ENCODE measurements around the gene PSPH. TPM values are rescaled to one million over a fixed set of nuclear protein-coding genes. Genes with fewer than 3 reads are reported as not detected.
"Not testable (repeated sequence)": the region's sequence is repeated elsewhere in the genome, so short reads cannot be mapped to it uniquely, and the experiment has no call there.

The PSPH gene
- total RNA-seq, 2 donors from 2014 or later: 8.3 to 25.4 TPM

DNA sequence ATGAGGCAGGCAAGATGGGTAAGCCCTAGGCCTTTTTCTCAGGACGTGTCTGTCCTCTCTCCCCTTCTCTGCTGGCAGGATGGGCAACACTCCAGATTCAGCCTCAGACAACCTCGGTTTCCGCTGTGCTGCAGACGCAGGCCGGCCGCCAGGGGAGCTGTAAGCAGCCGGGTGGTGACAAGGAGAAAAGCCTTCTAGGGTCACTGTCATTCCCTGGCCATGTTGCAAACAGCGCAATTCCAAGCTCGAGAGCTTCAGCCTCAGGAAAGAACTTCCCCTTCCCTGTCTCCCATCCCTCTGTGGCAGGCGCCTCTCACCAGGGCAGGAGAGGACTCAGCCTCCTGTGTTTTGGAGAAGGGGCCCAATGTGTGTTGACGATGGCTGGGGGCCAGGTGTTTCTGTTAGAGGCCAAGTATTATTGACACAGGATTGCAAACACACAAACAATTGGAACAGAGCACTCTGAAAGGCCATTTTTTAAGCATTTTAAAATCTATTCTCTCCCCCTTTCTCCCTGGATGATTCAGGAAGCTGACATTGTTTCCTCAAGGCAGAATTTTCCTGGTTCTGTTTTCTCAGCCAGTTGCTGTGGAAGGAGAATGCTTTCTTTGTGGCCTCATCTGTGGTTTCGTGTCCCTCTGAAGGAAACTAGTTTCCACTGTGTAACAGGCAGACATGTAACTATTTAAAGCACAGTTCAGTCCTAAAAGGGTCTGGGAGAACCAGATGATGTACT, 28.4 kb upstream of the PSPH start:
- ATAC-seq (replicated peaks): no peak
- peaks cover 53% of the 10 kb centered on the region for H3K36me3 Mint-ChIP-seq (ENCODE audit: low read depth)

DNA sequence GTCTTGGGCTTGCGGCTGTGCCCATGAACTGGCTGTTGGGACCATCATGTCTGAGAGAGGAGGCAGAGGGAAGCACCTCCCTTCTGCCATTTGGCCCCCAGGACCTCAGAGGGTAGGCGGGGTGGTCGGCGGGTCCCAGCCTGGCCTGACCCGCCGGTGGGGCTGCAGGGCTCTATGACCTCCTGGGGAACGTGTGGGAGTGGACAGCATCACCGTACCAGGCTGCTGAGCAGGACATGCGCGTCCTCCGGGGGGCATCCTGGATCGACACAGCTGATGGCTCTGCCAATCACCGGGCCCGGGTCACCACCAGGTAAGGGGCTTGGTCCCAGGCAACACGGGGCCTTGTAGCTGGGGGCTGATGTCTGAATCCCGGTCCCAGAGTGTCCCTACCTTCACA, 27.0 kb upstream of the PSPH start:
- Mint-ChIP-seq H3K4me1 (peaks cover 5% of the 10 kb centered on the region), H3K27ac (no peak overlapping the region), H3K27me3 (no peaks in the 10 kb centered on the region), H3K4me3 (no peak overlapping the region), H3K36me3 (ENCODE audit: low read depth) (peaks cover 59% of the 10 kb centered on the region), H3K9me3 (no peaks in the 10 kb centered on the region)
- no peak for ATAC-seq (replicated peaks)

More for the DNA sequence above, 28.4 kb upstream of the PSPH start:
- Mint-ChIP-seq H3K4me1 (no peaks in the 10 kb centered on the region), H3K27me3 (no peaks in the 10 kb centered on the region), H3K27ac (peak overlapping the region; percentile 42), H3K4me3 (no peak overlapping the region), H3K9me3 (no peaks in the 10 kb centered on the region)

DNA sequence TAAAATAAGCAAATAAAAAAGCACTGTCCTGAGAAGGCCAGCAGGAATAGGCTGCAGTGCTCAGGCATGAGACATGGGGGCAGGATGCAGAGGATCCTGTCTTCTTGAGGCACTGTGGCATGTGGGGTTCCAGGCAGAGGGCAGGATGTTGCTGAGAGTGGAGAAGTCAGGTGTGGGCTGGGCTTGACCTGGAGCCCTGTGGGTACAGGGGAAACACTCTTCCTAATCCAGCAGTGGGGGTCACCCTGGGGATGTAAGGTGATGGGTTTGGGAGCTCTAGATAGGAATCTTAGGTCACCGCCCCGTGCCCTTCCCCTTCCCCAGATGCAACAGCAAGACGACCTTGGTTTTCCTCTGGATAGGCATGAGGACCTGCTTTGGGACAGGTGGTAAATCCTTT, 26.4 kb upstream of the PSPH start:
- Mint-ChIP-seq H3K4me3 (no peak overlapping the region), H3K9me3 (no peaks in the 10 kb centered on the region), H3K27ac (no peak overlapping the region), H3K4me1 (peaks cover 5% of the 10 kb centered on the region), H3K36me3 (ENCODE audit: low read depth) (peaks cover 64% of the 10 kb centered on the region), H3K27me3 (no peaks in the 10 kb centered on the region)
- no peak for ATAC-seq (replicated peaks)

DNA sequence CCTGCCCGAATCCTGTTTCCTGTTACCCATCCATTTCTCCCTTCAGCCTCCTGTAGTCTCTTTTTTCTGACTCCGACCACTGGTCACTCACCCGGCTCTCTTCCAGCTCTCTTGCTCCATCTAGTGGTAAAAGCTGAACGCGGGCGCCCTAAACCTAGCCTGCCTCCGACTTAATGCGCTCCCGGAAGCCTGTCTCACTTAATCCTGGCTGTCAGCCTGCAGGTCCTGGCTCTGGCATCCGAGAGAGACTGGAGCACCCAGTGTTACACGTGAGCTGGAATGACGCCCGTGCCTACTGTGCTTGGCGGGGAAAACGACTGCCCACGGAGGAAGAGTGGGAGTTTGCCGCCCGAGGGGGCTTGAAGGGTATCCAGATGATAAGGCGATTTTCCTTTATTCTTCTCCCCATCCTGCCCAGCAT, 23.1 kb upstream of the PSPH start:
- Mint-ChIP-seq H3K4me1 (peaks cover 5% of the 10 kb centered on the region), H3K36me3 (ENCODE audit: low read depth) (peaks cover 62% of the 10 kb centered on the region), H3K27me3 (no peaks in the 10 kb centered on the region), H3K4me3 (no peak overlapping the region), H3K27ac (peak overlapping the region; percentile 23), H3K9me3 (no peaks in the 10 kb centered on the region)
- ATAC-seq (replicated peaks): peak; percentile 90

DNA sequence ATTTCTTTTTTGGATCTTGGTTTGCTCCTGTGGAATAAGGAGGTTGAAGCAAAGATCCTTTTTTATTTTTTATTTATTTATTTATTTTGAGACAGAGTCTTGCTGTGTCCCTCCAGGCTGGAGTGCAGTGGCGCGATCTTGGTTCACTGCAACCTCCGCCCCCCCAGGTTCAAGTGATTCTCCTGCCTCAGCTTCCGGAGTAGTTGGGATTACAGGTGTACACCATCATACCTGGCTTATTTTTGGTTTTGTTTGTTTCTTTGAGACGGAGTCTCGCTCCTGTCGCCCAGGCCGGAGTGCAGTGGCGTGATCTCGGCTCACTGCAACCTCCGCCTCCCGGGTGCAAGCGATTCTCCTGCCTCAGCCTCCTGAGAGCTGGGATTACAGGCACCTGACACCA, 15.1 kb upstream of the PSPH start:
- H3K27me3 Mint-ChIP-seq; H3K4me3 Mint-ChIP-seq; H3K27ac Mint-ChIP-seq; ATAC-seq (replicated peaks); H3K9me3 Mint-ChIP-seq: not testable (repeated sequence)
- peaks cover 76% of the 10 kb centered on the region for H3K36me3 Mint-ChIP-seq (ENCODE audit: low read depth)
- peaks cover 27% of the 10 kb centered on the region for H3K4me1 Mint-ChIP-seq

DNA sequence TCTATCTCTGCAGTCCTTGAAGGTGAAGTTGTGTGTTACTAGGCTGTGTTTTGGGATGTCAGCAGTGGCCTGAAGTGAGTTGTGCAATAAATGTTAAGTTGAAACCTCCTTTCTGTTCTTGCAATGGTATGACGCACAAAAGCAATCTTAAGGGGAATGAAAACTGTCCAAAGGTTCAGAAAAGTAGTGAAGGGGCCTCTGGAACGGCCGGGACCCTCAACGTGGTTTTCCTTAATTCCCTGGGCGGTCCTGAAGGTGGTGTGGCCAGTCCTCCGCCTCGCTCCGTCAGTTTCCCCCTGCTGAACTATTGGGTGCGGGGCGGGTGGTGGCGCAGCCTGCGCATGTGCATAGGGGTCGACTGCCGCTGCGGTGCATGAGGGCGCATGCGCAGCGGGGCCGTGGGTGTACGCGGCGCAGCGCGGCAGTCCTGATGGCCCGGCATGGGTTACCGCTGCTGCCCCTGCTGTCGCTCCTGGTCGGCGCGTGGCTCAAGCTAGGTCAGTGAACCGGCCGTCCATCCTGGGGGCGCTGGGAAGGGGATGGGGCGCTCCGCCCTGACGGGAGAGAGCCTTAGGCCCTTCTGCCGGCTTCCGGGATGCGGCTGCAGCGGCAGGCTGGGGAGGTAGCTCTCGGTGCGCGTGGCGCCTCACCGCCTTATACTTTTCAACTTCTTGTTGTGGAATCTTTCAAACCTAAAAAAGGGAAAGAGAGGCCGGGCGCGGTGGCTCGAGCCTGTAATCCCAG, 12.8 kb upstream of the PSPH start, which contains the start of gene SUMF2:
Gene SUMF2, plus strand, starts transcription at position 405 of the 744 bp plus-strand sequence. Its CDS starts 26 bp downstream, at position 431.
- Mint-ChIP-seq H3K9me3 (no peaks in the 10 kb centered on the region), H3K36me3 (ENCODE audit: low read depth) (peaks cover 79% of the 10 kb centered on the region), H3K4me1 (peaks cover 27% of the 10 kb centered on the region), H3K4me3 (peak within 1 kb of the TSS; percentile 92), H3K27ac (peak within 1 kb of the TSS; percentile 97), H3K27me3 (no peaks in the 10 kb centered on the region)
- peak; percentile 93 for ATAC-seq (replicated peaks)

DNA sequence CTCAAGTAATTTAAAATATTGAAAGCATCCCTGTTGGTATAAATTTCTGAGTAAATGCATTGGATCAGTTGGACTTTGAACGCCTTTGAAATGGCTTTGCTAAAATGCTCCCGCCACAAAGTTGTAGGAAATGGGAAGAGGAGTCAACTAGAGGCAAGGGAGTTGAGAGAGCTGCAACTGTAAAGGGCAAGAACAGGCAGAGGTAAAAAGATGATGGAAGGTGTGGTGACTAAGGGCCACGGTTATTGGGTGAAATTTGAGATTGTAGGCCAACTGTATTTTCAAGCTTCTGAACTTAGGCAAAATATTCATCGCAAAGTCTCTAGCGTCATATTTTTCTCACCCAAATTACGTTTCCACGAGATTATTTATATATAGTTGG, 12.2 kb upstream of the PSPH start:
- peak overlapping the region; percentile 97 for H3K27ac Mint-ChIP-seq
- peaks cover 79% of the 10 kb centered on the region for H3K36me3 Mint-ChIP-seq (ENCODE audit: low read depth)
- no peaks in the 10 kb centered on the region for H3K9me3 Mint-ChIP-seq
- H3K4me3 Mint-ChIP-seq: peak overlapping the region; percentile 92
- peaks cover 27% of the 10 kb centered on the region for H3K4me1 Mint-ChIP-seq
- no peaks in the 10 kb centered on the region for H3K27me3 Mint-ChIP-seq
- ATAC-seq (replicated peaks): no peak

DNA sequence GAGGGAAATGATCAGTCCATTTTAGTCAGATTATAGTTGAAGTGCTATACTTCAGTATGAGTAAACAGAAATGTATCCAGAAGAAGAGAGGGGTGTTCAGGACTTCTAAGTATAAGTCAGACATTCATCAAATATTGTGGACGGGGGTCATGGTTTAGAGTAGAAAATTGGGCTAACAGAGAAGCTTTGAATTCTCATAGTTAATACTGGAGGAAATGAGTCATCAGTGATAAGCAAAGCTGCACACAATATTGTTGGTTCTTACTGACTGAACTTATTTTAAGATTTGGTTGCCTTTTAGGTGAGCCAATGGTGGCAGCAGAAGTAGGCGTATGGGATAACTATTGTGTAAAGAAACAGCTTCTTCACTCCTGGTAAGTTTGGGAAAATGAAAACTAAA, 11.1 kb upstream of the PSPH start:
- peak; percentile 33 for ATAC-seq (replicated peaks)
- Mint-ChIP-seq H3K27me3 (no peaks in the 10 kb centered on the region), H3K4me3 (peak overlapping the region; percentile 92), H3K9me3 (no peaks in the 10 kb centered on the region), H3K27ac (peak overlapping the region; percentile 90), H3K4me1 (peaks cover 27% of the 10 kb centered on the region), H3K36me3 (ENCODE audit: low read depth) (peaks cover 81% of the 10 kb centered on the region)

DNA sequence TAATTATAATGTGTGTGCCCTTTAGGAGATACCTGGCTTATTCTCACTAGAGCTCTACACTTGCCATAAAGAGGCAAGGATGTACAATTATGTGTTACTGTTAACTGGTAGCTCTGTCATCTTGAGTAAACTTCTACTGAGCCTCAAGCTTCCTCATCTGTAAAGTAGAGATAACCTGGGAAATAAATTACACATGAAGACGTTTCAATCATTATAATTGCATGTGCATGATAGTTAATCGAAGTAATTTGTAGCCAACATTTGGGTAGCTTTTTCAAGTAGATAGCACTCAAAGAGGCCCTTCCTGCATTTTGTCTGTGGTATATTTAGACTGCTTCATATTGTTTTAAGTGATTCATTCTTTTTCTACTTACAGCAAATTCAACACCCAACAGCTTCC, 2.7 kb upstream of the PSPH start:
- Mint-ChIP-seq H3K4me3 (peak overlapping the region; percentile 94), H3K4me1 (peaks cover 12% of the 10 kb centered on the region)

DNA sequence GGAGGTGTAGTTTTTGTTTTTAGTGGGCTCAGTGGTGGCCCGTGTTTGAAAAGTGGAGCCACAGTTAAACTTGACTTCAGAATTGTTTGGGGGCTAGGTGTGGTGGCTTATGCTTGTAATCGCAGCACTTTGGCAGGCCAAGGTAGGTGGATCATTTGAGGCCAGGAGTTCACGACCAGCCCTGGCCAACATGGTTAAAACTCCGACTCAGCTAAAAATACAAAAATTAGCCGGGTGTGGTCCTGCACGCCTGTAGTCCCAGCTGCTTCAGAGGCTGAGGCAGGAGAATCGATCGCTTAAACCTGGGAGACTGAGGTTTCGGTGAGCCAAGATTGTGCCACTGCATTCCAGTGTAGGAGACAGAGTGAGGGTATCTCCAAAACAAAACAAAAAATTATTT, 2.1 kb upstream of the PSPH start:
- no peaks in the 10 kb centered on the region for H3K9me3 Mint-ChIP-seq
- H3K27me3 Mint-ChIP-seq: no peaks in the 10 kb centered on the region
- peak overlapping the region; percentile 94 for H3K4me3 Mint-ChIP-seq
- no peak for ATAC-seq (replicated peaks)
- H3K36me3 Mint-ChIP-seq (ENCODE audit: low read depth): peaks cover 74% of the 10 kb centered on the region
- H3K4me1 Mint-ChIP-seq: peaks cover 12% of the 10 kb centered on the region
- peak overlapping the region; percentile 97 for H3K27ac Mint-ChIP-seq

More for the DNA sequence above, 2.7 kb upstream of the PSPH start:
- H3K9me3 Mint-ChIP-seq: no peaks in the 10 kb centered on the region
- H3K36me3 Mint-ChIP-seq (ENCODE audit: low read depth): peaks cover 80% of the 10 kb centered on the region
- ATAC-seq (replicated peaks): no peak
- no peaks in the 10 kb centered on the region for H3K27me3 Mint-ChIP-seq
- peak overlapping the region; percentile 58 for H3K27ac Mint-ChIP-seq

DNA sequence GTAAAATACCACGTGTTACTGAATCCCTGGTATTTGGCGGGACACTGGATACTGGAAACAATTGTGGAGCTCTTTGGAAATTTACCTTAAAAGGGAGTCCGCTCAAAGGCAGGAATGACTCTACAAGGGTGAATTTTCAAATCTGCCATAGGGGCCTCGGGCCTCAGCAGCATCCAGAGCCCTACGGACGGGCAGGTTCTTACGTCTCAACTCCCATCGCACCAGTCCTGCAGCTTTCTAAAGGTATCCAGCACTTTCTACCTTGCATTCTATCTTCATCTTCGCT, 248 bp downstream of the PSPH start:
- no peak for ATAC-seq (replicated peaks)
- no peaks in the 10 kb centered on the region for H3K27me3 Mint-ChIP-seq
- H3K4me1 Mint-ChIP-seq: peaks cover 12% of the 10 kb centered on the region
- peak overlapping the region; percentile 97 for H3K27ac Mint-ChIP-seq
- H3K4me3 Mint-ChIP-seq: peak overlapping the region; percentile 94
- H3K9me3 Mint-ChIP-seq: no peaks in the 10 kb centered on the region
- H3K36me3 Mint-ChIP-seq (ENCODE audit: low read depth): peaks cover 50% of the 10 kb centered on the region

DNA sequence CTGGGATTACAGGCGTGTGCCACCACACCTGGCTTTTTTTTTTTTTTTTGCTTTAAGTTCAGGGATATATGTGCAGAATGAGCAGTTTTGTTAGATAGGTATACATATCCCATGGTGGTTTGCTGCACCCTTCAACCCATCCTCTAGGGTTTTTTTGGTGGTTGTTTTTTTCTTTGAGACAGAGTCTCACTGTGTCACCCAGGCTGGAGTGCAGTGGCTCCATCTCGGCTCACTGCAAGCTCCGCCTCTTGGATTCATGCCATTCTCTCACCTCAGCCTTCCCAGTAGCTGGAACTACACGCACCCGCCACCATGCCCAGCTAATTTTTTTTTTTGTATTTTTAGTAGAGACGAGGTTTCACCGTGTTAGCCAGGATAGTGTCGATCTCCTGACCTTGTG, 2.5 kb downstream of the PSPH start:
- H3K4me1 Mint-ChIP-seq; H3K27ac Mint-ChIP-seq; H3K9me3 Mint-ChIP-seq; H3K27me3 Mint-ChIP-seq; ATAC-seq (replicated peaks); H3K4me3 Mint-ChIP-seq: not testable (repeated sequence)
- peaks cover 28% of the 10 kb centered on the region for H3K36me3 Mint-ChIP-seq (ENCODE audit: low read depth)

DNA sequence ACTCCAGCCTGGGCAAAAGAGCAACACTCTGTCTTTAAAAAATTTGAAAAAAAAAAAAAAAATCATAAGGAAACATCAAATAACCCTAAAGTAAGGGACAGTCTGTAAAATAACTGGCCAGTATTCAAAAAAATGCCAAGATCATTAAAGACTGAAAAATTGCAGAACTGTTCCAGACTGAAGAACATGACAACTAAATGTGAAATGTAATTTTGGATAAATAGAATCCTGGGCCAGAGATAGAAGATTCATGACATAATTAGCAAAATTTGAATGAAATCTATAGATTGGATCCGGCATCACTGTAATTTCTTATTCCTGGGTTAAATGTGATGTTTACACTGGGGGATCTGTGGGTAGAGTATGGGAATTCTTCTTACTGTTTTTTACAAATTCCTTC, 3.0 kb downstream of the PSPH start:
- Mint-ChIP-seq H3K4me1 (peaks cover 7% of the 10 kb centered on the region), H3K27me3 (no peaks in the 10 kb centered on the region), H3K9me3 (no peaks in the 10 kb centered on the region), H3K27ac (no peak overlapping the region), H3K4me3 (no peak overlapping the region), H3K36me3 (ENCODE audit: low read depth) (peaks cover 23% of the 10 kb centered on the region)
- no peak for ATAC-seq (replicated peaks)

DNA sequence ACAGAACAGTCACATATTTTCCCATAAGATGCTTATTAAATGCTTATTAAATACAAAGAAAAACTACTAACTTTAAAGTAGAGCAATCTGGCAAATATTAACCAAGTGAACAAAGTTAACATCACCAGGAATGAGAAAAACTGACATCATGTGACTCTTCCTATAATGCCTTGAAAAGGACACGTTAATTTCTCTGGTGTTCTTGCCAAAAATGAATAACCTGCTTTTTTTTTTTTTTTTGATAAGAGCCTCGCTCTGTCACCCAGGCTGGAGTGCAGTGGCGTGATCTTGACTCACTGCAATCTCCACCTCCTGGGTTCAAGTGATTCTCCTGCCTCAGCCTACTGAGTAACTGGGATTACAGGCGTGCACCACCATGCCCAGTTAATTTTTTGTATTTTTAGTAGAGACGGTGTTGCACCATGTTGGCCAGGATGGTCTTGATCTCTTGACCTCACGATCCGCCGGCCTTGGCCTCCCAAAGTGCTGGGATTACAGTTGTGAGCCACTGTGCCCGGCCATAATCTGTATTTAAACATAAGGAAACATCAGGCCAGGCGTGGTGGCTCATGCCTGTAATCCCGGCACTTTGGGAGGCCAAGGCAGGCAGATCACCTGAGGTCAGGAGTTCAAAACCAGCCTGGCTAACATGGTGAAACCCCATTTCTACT, 3.7 kb downstream of the PSPH start:
- not testable (repeated sequence) for H3K27me3 Mint-ChIP-seq; H3K4me1 Mint-ChIP-seq; H3K9me3 Mint-ChIP-seq; ATAC-seq (replicated peaks); H3K4me3 Mint-ChIP-seq; H3K27ac Mint-ChIP-seq
- peaks cover 22% of the 10 kb centered on the region for H3K36me3 Mint-ChIP-seq (ENCODE audit: low read depth)

Data from activated T-helper 17 cell treated with anti-CD3 and anti-CD28 coated beads, Interleukin-2, amount 50 U/mL, for 72 hours (primary cell).